Upper lobe of left lung (tissue), 6 donors: ENCODE measurements around the gene TIMP2. TPM values are rescaled to one million over a fixed set of nuclear protein-coding genes. Genes with fewer than 3 reads are reported as not detected.

Experiments used
- ATAC-seq, 2 donors: fragments of 200-7000 bp; cut with Tn5 transposase; one replicate each; pipeline ENCODE4 v1.9.1; 2022; ENCODE audit warnings: mild to moderate bottlenecking in 2 of 2, moderate library complexity in 2 of 2; ENCODE audit not compliant: low FRiP score in 2 of 2
- DNase-seq, 2 donors: peaks; one replicate each; pipeline ENCODE4 v3.0.0-alpha.2; 2019 to 2020
- H3K27ac ChIP-seq, 4 donors: fragments of 200-600 bp; sonication (generic); one replicate each; pipeline ENCODE4 v1.5.1; 2016 to 2019
- H3K27me3 ChIP-seq, 4 donors: fragments of 200-600 bp; sonication (generic); one replicate each; pipeline ENCODE4 v1.5.1; 2017 to 2019
- H3K36me3 ChIP-seq, 4 donors: fragments of 200-600 bp; sonication (generic); one replicate each; pipeline ENCODE4 v1.5.1; 2016 to 2019
- H3K4me1 ChIP-seq, 4 donors: fragments of 200-600 bp; sonication (generic); one replicate each; pipeline ENCODE4 v1.5.1; 2018 to 2019
- H3K4me3 ChIP-seq, 4 donors: fragments of 200-600 bp; sonication (generic); one replicate each; pipeline ENCODE4 v1.5.1; 2017 to 2019; ENCODE audit warnings: mild to moderate bottlenecking in 2 of 4, moderate library complexity in 1 of 4
- H3K9me3 ChIP-seq, 4 donors: fragments of 200-600 bp; sonication (generic); one replicate each; pipeline ENCODE4 v1.5.1; 2018 to 2019
- EP300 ChIP-seq, 4 donors: sonication (generic); formaldehyde crosslinking; IDR thresholded peaks; one replicate each; pipeline ENCODE4 v1.5.1; 2017; ENCODE audit warnings: antibody characterized with exemption in 4 of 4, control low read depth in 2 of 4
- POLR2A ChIP-seq, 4 donors: fragments of 450-650 bp; IDR thresholded peaks; one replicate each; pipeline ENCODE4 v1.5.1; 2016 to 2017; ENCODE audit warnings: antibody characterized with exemption in 4 of 4, mild to moderate bottlenecking in 2 of 4
- POLR2AphosphoS5 ChIP-seq, 2 donors: sonication (generic); formaldehyde crosslinking; IDR thresholded peaks; one replicate each; pipeline ENCODE4 v1.5.1; 2017; ENCODE audit warnings: antibody characterized with exemption in 2 of 2
- WGBS, 2 donors: methylation state at CpG; one replicate each; pipeline ENCODE4 v1.1.5; 2017 to 2018; 5-methylcytosine and 5-hydroxymethylcytosine counted together
- total RNA-seq, 6 donors: library from RNA; depleted of rRNA in 4 of 6; stranded (reverse); fragments of >200 nt in 4 of 6; gene quantifications; one replicate each; pipeline versions ENCODE4 v1.1.0 to v1.2.1, GENCODE V29; 2016 to 2021
- TF ChIP-seq, protein P1 (sequence below), 6 experiments: fragments of 450-650 bp in 4 of 6; fragments of 200-600 bp in 2 of 6; sonication (generic) in 2 of 6; IDR thresholded peaks; one replicate each; pipeline ENCODE4 v1.5.1; 2016 to 2019; ENCODE audit warnings: antibody characterized with exemption in 6 of 6
- donor health status: DM: no; HTN: no; CAD: no; lungs with moderate emphysema.
- donor health status: DM: no; HTN: yes; CAD: no; lungs with severe emphysema.

The TIMP2 gene
- total RNA-seq, 6 donors from 2014 or later: 60.8 to 313 (median 145) TPM

DNA sequence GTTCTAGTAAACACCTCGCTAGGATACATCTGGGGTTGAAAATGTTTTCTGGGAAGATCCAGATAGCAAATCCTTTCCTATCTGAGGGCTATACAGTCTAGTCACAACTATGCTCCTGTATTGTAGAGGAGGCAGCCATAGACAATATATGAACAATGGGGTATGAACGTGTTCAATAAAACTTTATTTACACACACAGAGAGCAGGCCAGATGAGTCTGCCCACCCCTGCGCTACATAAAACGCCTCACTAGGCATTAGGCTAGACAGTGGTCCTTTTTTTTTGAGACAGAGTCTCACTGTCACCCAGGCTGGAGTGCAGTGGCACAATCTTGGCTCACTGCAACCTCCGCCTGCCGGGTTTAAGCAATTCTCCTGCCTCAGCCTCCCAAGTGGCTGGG is 95.7 kb downstream of the TIMP2 start:
- Histone ChIP-seq H3K36me3 (peaks cover 53 to 100% (median 81%) of the 10 kb centered on the region in 4 donors), H3K9me3 (no peaks in the 10 kb centered on the region)
- 98 to 100% methylated on average over 6 of the region's 6 CpGs for WGBS, 2 donors

DNA sequence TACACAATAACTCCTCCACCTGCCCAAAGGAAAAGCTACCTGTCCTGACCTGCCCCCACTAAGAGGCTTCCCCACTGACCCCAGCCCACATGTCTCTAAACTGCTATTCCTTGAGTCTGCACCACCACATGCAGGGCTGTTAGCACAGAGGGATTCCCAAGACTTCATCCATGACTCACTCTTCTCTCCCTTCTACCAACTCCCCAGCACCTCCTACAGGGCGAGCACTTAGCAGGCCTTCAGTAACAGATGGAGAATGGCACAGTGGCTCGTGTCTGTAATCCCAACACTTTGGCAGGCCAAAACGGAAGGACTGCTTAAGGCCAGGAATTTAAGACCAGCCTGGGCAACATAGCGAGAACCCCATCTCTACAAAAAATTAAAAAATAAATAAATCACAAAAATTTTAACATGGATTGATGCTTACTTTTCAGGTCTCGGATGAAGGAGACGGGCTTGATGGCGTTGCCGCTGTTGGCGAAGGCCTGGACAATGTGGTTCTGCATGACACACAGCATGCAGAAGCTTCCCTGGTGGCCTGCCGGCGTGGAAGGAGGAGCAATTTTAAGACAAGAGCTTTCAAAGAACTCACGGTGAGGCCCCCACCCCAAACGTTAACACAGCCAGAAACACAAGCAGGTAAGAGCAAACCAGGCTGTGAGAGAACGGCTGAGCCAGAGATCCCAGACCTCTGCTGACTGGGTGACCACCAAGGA is 96.6 kb downstream of the TIMP2 start:
- ATAC-seq (peak; percentile 37 to 41), DNase-seq (no peak)
- H3K4me1 ChIP-seq: peaks cover 0 to 21% (median 0%) of the 10 kb centered on the region in 4 donors
- H3K27me3 ChIP-seq: no peaks in the 10 kb centered on the region
- no peak overlapping the region for H3K27ac ChIP-seq
- WGBS, 2 donors: 91 to 93% methylated on average over 14 of the region's 14 CpGs
- no peaks in the 10 kb centered on the region for H3K9me3 ChIP-seq
- H3K4me3 ChIP-seq: no peak overlapping the region
- H3K36me3 ChIP-seq: peaks cover 54 to 100% (median 81%) of the 10 kb centered on the region in 4 donors
- no peak for TF ChIP-seq POLR2A (IDR thresholded peaks at IDR 0.05)
- TF ChIP-seq, protein P1, sequence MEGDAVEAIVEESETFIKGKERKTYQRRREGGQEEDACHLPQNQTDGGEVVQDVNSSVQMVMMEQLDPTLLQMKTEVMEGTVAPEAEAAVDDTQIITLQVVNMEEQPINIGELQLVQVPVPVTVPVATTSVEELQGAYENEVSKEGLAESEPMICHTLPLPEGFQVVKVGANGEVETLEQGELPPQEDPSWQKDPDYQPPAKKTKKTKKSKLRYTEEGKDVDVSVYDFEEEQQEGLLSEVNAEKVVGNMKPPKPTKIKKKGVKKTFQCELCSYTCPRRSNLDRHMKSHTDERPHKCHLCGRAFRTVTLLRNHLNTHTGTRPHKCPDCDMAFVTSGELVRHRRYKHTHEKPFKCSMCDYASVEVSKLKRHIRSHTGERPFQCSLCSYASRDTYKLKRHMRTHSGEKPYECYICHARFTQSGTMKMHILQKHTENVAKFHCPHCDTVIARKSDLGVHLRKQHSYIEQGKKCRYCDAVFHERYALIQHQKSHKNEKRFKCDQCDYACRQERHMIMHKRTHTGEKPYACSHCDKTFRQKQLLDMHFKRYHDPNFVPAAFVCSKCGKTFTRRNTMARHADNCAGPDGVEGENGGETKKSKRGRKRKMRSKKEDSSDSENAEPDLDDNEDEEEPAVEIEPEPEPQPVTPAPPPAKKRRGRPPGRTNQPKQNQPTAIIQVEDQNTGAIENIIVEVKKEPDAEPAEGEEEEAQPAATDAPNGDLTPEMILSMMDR (IDR thresholded peaks at IDR 0.05): no peak

More for the DNA sequence above, 95.7 kb downstream of the TIMP2 start:
- DNase-seq (no peak), ATAC-seq (no peak)
- Histone ChIP-seq H3K27me3 (no peaks in the 10 kb centered on the region), H3K4me1 (peaks cover 0 to 21% (median 0%) of the 10 kb centered on the region in 4 donors), H3K27ac (no peak overlapping the region), H3K4me3 (no peak overlapping the region)
- TF ChIP-seq POLR2AphosphoS5 (IDR thresholded peaks at IDR 0.05) (no peak), EP300 (IDR thresholded peaks at IDR 0.05) (no peak), POLR2A (IDR thresholded peaks at IDR 0.05) (no peak)
- TF ChIP-seq, protein P1 (IDR thresholded peaks at IDR 0.05): no peak

DNA sequence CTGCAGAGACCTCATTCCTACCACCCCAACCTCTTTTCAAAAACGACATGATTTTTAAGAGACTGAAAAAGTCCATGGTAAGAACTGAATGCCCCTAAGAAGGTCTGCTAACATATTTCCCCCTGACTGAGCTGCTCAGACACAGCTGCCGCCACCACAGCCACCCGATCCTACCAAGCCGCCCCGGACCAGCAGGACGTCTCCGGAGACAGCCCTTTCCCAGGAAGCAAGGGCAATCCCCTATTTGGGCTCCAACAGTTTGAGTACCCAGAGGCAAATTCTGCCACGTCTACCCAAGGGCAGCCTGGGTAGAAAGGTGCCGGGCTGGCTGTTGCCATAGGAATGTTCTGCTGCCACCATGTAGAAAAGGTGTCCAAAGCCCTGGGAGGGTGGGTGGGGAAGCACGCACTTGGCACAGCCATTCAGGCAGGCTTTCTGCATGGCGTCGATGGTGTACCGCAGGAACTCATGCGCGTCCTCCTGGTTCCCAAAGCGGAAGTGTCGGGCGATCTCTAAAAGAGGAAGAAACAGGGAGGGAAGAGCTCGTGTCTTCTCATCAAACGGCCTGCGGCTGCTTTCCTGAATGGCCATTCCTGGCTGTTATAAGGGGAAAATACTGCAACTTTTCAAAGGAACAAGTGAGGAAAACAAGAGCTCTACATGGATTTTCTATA is 98.2 kb downstream of the TIMP2 start:
- peak in 1 of 2 donors; percentile 74 for DNase-seq
- Histone ChIP-seq H3K4me3 (no peak overlapping the region), H3K4me1 (peaks cover 0 to 21% (median 0%) of the 10 kb centered on the region in 4 donors), H3K36me3 (peaks cover 51 to 100% (median 81%) of the 10 kb centered on the region in 4 donors), H3K27me3 (no peaks in the 10 kb centered on the region), H3K27ac (peak overlapping the region in 2 of 4 donors; percentile 31 to 59), H3K9me3 (no peaks in the 10 kb centered on the region)
- 78 to 85% methylated on average over 17 to 21 of the region's 21 CpGs for WGBS, 2 donors
- ATAC-seq: peak in 1 of 2 donors; percentile 63
- no peak for TF ChIP-seq EP300 (IDR thresholded peaks at IDR 0.05)
- TF ChIP-seq POLR2A (IDR thresholded peaks at IDR 0.05): no peak
- TF ChIP-seq POLR2AphosphoS5 (IDR thresholded peaks at IDR 0.05): no peak
- TF ChIP-seq, protein P1 (IDR thresholded peaks at IDR 0.05): no peak

DNA sequence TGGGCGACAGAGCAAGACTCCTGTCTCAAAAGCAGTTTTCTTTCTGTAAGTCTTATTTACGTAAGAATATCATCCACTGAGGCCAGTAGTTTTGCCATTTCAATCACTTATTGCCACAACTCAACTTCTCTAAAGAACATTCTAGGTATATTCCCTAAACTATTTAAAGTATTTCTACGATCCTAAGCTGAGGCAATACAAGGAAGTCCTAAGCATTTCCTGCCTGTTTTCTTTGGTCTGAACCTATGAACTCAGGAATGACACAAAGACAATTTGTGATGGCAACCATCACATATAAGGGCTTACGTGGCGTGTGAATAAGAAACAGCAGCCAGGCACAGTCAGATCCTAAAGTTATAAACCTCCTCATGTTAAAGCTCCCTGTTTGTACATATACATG is 98.8 kb downstream of the TIMP2 start:
- ATAC-seq (peak in 1 of 2 donors; percentile 30), DNase-seq (no peak)
- 69 to 78% methylated on average over 5 of the region's 5 CpGs for WGBS, 2 donors
- Histone ChIP-seq H3K27ac (peak overlapping the region in 2 of 4 donors; percentile 26 to 59), H3K4me1 (peaks cover 0 to 21% (median 0%) of the 10 kb centered on the region in 4 donors), H3K9me3 (no peaks in the 10 kb centered on the region), H3K27me3 (no peaks in the 10 kb centered on the region), H3K4me3 (no peak overlapping the region), H3K36me3 (peaks cover 51 to 100% (median 83%) of the 10 kb centered on the region in 4 donors)
- TF ChIP-seq POLR2A (IDR thresholded peaks at IDR 0.05) (no peak), POLR2AphosphoS5 (IDR thresholded peaks at IDR 0.05) (peak in 1 of 2 donors; percentile 32), EP300 (IDR thresholded peaks at IDR 0.05) (no peak)
- TF ChIP-seq, protein P1 (IDR thresholded peaks at IDR 0.05): no peak
